BLaER1 (cell line): ENCODE results near the gene TMCC3.
"Not testable (repeated sequence)": the region's sequence is repeated elsewhere in the genome, so short reads cannot be mapped to it uniquely, and the experiment has no call there.

Experiments used
- H3K27ac ChIP-seq: shearing (Covaris generic); formaldehyde crosslinking; 2 replicates; pipeline ENCODE4 v1.8.1; 2022
- H3K27me3 ChIP-seq: shearing (Covaris generic); formaldehyde crosslinking; 2 replicates; pipeline ENCODE4 v1.8.1; 2022
- H3K36me3 ChIP-seq: shearing (Covaris generic); formaldehyde crosslinking; 2 replicates; pipeline ENCODE4 v1.8.1; 2022
- H3K4me1 ChIP-seq: shearing (Covaris generic); formaldehyde crosslinking; 2 replicates; pipeline ENCODE4 v1.8.1; 2022
- H3K4me2 ChIP-seq: shearing (Covaris generic); formaldehyde crosslinking; 2 replicates; pipeline ENCODE4 v1.8.1; 2022
- H3K4me3 ChIP-seq: shearing (Covaris generic); formaldehyde crosslinking; 2 replicates; pipeline ENCODE4 v1.8.1; 2022
- H3K9ac ChIP-seq: shearing (Covaris generic); formaldehyde crosslinking; 2 replicates; pipeline ENCODE4 v1.8.1; 2022
- H3K9me3 ChIP-seq: shearing (Covaris generic); formaldehyde crosslinking; 2 replicates; pipeline ENCODE4 v1.8.1; 2022
- H4K20me1 ChIP-seq: shearing (Covaris generic); formaldehyde crosslinking; 2 replicates; pipeline ENCODE4 v1.8.1; 2022
- Cebpa-rat ChIP-seq: shearing (Covaris generic); IDR thresholded peaks from 2 replicates; pipeline ENCODE4 v1.8.1; 2022

TMCC3 gene

GRCh38 chr12:94558612-94559011 lies 91.7 kb downstream of the TMCC3 start:
- Histone ChIP-seq H4K20me1 (no peaks in the 10 kb centered on the region), H3K4me1 (peaks cover 51% of the 10 kb centered on the region), H3K27ac (no peak overlapping the region), H3K9me3 (no peaks in the 10 kb centered on the region), H3K27me3 (no peaks in the 10 kb centered on the region), H3K36me3 (no peaks in the 10 kb centered on the region), H3K4me3 (no peak overlapping the region), H3K9ac (no peak overlapping the region), H3K4me2 (no peak overlapping the region)
- no peak for TF ChIP-seq Cebpa-rat

- TF ChIP-seq Cebpa-rat = no peak
- Histone ChIP-seq H3K27ac (no peak overlapping the region), H3K27me3 (no peaks in the 10 kb centered on the region), H4K20me1 (no peaks in the 10 kb centered on the region), H3K9ac (no peak overlapping the region), H3K9me3 (no peaks in the 10 kb centered on the region), H3K4me2 (no peak overlapping the region), H3K36me3 (no peaks in the 10 kb centered on the region), H3K4me1 (peaks cover 44% of the 10 kb centered on the region), H3K4me3 (no peak overlapping the region)
Observed at GRCh38 chr12:94557746-94558295, 92.5 kb downstream of the TMCC3 start.

- Histone ChIP-seq H3K4me2 (no peak overlapping the region), H4K20me1 (no peaks in the 10 kb centered on the region), H3K9me3 (no peaks in the 10 kb centered on the region), H3K4me3 (no peak overlapping the region), H3K36me3 (no peaks in the 10 kb centered on the region), H3K27ac (no peak overlapping the region), H3K9ac (no peak overlapping the region), H3K27me3 (no peaks in the 10 kb centered on the region), H3K4me1 (peaks cover 22% of the 10 kb centered on the region)
- TF ChIP-seq Cebpa-rat = no peak
Observed at GRCh38 chr12:94555687-94556086, 94.7 kb downstream of the TMCC3 start.

DNA sequence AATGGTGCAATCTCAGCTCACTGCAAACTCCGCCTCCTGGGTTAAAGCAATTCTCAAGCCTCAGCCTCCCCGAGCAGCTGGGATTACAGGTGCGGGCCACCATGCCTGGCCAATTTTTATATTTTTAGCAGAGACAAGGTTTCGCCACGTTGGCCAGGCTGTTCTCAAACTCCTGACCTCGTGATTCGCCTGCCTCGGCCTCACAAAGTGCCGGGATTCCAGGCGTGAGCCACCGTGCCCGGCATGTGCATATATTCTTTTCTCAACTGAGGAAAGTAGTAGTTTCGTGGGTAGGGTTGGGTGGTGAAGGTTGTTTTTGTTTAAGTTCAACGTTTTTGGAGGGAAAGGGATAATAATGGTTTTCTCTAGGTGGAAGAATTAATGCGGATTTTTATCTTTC lies 96.5 kb downstream of the TMCC3 start:
- no peak overlapping the region for H3K4me3 ChIP-seq
- no peaks in the 10 kb centered on the region for H3K9me3 ChIP-seq
- peaks cover 5% of the 10 kb centered on the region; the same call in 1 of the 2 replicates for H3K4me1 ChIP-seq
- H3K36me3 ChIP-seq = no peaks in the 10 kb centered on the region
- H3K9ac ChIP-seq = no peak overlapping the region
- TF ChIP-seq Cebpa-rat = no peak
- no peaks in the 10 kb centered on the region for H4K20me1 ChIP-seq
- H3K27me3 ChIP-seq = no peaks in the 10 kb centered on the region
- H3K27ac ChIP-seq = no peak overlapping the region
- H3K4me2 ChIP-seq = 0 out of 2 replicates have a peak overlapping the region, but pooled peaks have one; percentile 17

DNA sequence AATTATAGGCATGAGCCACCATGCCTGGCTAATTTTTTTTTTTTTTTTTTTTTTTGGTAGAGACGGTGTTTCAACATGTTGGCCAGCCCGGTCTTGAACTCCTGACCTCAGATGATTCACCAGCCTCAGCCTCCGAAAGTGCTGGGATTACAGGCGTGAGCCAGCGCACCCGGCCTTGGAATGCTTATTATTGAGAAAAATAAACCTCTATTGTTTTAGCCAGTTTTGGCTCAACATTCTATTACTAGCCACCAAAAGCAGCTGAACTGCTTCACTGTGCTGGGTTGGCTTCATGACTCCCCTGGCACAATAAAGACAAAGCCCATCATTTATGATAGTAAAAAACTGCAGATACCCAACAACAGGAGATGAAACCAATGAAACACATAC lies 97.2 kb downstream of the TMCC3 start:
- Histone ChIP-seq H3K4me1 (peaks cover 5% of the 10 kb centered on the region; the same call in 1 of the 2 replicates), H3K4me2 (no peak overlapping the region), H3K4me3 (no peak overlapping the region), H3K27ac (no peak overlapping the region), H3K27me3 (no peaks in the 10 kb centered on the region), H4K20me1 (no peaks in the 10 kb centered on the region), H3K9me3 (peaks cover 1% of the 10 kb centered on the region), H3K36me3 (no peaks in the 10 kb centered on the region), H3K9ac (no peak overlapping the region)
- no peak for TF ChIP-seq Cebpa-rat

DNA sequence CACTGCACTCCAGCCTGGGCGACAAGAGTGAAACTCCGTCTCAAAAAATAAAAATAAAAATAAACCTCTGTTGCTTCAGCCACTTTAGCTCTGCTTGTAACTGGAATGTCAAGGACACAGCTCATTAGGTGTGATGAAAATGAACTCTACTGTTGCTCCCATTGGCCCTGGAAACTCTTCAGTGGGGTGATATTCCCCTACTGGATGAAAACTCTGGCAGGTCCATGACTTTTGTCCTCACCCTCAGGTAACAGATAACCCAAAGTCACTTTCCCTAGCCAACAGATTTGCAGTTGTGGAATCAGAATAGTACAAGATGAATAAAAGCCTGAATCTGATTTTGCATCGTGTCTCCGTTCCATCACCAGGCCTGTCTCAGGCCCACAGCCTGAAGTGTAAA lies 98.5 kb downstream of the TMCC3 start:
- Histone ChIP-seq H3K36me3 (no peaks in the 10 kb centered on the region), H3K9ac (no peak overlapping the region), H3K4me2 (no peak overlapping the region), H3K4me3 (no peak overlapping the region), H3K4me1 (peaks cover 5% of the 10 kb centered on the region; the same call in 1 of the 2 replicates), H4K20me1 (no peaks in the 10 kb centered on the region), H3K27ac (no peak overlapping the region), H3K9me3 (peaks cover 15% of the 10 kb centered on the region), H3K27me3 (no peaks in the 10 kb centered on the region)
- no peak for TF ChIP-seq Cebpa-rat

DNA sequence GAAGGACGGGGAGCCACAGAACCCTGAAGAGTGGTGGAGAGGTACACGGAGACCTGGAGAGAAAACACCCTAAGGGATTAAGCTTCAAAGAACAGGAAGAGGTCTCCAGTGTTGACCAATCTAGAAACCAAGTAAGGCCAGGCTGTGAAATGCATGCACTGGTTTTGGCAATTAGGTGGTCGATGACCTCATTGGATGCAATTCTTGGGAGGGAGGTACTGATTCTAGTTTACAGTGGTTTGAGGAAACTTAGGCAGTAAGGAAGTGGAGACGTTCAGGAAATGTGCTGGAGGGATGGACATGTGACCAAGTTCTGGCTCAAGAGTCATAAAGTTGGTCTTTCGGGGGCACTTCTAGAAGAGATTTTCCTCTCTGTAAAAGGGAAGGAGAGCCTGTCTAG lies 99.4 kb downstream of the TMCC3 start:
- Histone ChIP-seq H3K9me3 (peaks cover 18% of the 10 kb centered on the region), H4K20me1 (no peaks in the 10 kb centered on the region), H3K4me1 (peaks cover 5% of the 10 kb centered on the region; the same call in 1 of the 2 replicates), H3K4me2 (peak overlapping the region; percentile 6; the same call in 1 of the 2 replicates), H3K4me3 (no peak overlapping the region), H3K27me3 (no peaks in the 10 kb centered on the region), H3K27ac (no peak overlapping the region), H3K36me3 (no peaks in the 10 kb centered on the region), H3K9ac (no peak overlapping the region)
- no peak for TF ChIP-seq Cebpa-rat

DNA sequence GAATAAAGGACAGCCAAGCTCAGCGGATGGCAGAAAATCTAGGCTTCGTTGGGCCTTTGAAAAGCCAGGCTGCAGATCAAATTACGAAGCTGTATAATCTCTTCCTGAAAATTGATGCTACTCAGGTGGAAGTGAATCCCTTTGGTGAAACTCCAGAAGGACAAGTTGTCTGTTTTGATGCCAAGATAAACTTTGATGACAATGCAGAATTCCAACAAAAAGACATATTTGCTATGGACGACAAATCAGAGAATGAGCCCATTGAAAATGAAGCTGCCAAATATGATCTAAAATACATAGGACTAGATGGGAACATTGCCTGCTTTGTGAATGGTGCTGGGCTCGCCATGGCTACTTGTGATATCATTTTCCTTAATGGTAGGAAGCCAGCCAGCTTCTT lies 101.5 kb downstream of the TMCC3 start:
- not testable (repeated sequence) for H3K4me1 ChIP-seq, H3K4me2 ChIP-seq, H3K9ac ChIP-seq, H3K4me3 ChIP-seq, H3K27ac ChIP-seq, H4K20me1 ChIP-seq, H3K27me3 ChIP-seq, H3K36me3 ChIP-seq
- peaks cover 18% of the 10 kb centered on the region for H3K9me3 ChIP-seq

GRCh38 chr12:94545935-94546771 lies 104.2 kb downstream of the TMCC3 start:
- no peaks in the 10 kb centered on the region for H3K36me3 ChIP-seq
- TF ChIP-seq Cebpa-rat = no peak
- H3K27me3 ChIP-seq = no peaks in the 10 kb centered on the region
- no peaks in the 10 kb centered on the region for H4K20me1 ChIP-seq
- H3K4me1 ChIP-seq = no peaks in the 10 kb centered on the region
- no peak overlapping the region for H3K4me2 ChIP-seq
- H3K9ac ChIP-seq = no peak overlapping the region
- H3K9me3 ChIP-seq = peaks cover 18% of the 10 kb centered on the region
- no peak overlapping the region for H3K27ac ChIP-seq
- H3K4me3 ChIP-seq = no peak overlapping the region

DNA sequence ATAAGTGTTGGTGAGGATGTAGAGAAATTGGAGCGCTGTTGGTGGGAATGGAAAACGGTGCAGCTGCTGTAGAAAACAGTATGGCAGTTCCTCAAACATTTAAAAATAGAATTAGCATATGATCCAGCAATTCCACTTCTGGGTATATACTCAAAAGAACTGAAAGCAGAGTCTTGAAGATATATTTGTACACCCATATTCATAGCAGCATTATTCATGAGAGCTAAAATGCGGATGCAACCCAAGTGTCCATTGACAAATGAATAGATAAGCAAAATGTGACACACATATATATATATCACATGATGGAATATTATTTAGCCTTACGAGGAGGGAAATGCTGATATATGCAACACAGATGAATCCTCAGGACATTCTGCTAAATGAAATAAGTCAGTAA lies 106.0 kb downstream of the TMCC3 start:
- no peak overlapping the region for H3K9ac ChIP-seq
- no peak overlapping the region for H3K4me2 ChIP-seq
- H4K20me1 ChIP-seq = no peaks in the 10 kb centered on the region
- TF ChIP-seq Cebpa-rat = no peak
- no peak overlapping the region for H3K4me3 ChIP-seq
- H3K9me3 ChIP-seq = peaks cover 18% of the 10 kb centered on the region
- no peaks in the 10 kb centered on the region for H3K36me3 ChIP-seq
- no peak overlapping the region for H3K27ac ChIP-seq
- H3K4me1 ChIP-seq = no peaks in the 10 kb centered on the region
- H3K27me3 ChIP-seq = no peaks in the 10 kb centered on the region
